Liver (tissue), 9 donors: ENCODE data around the gene FOXL2NB. TPM values are rescaled to one million over a fixed set of nuclear protein-coding genes. Genes with fewer than 3 reads are reported as not detected.

ENCODE experiments used
- DNase-seq: peaks from one replicate; pipeline ENCODE4 v3.0.0-alpha.2; 2017; ENCODE audit warnings: low spot score
- H3K27ac ChIP-seq, 2 donors: one replicate each; pipeline ENCODE4 v1.7.0; 2013; ENCODE audit warnings: inconsistent platforms in 2 of 2, low read length in 2 of 2, control low read depth in 1 of 2, low read depth in 1 of 2, mild to moderate bottlenecking in 1 of 2
- H3K27me3 ChIP-seq, 4 donors: one replicate each; pipeline versions ENCODE4 v1.6.1 to v1.7.0; 2013; ENCODE audit warnings: low read length in 3 of 4, inconsistent platforms in 1 of 4, mild to moderate bottlenecking in 1 of 4, moderate library complexity in 1 of 4; ENCODE audit not compliant: control insufficient read depth in 4 of 4, insufficient read depth in 4 of 4
- H3K36me3 ChIP-seq, 4 donors: one replicate each; pipeline versions ENCODE4 v1.6.1 to v1.7.0; 2013; ENCODE audit warnings: low read length in 3 of 4, mild to moderate bottlenecking in 3 of 4, low read depth in 1 of 4, moderate library complexity in 1 of 4; ENCODE audit not compliant: control insufficient read depth in 4 of 4, insufficient read depth in 3 of 4
- H3K4me1 ChIP-seq, 4 donors: one replicate each; pipeline versions ENCODE4 v1.6.1 to v1.7.0; 2013; ENCODE audit warnings: low read length in 3 of 4, mild to moderate bottlenecking in 3 of 4, moderate library complexity in 1 of 4; ENCODE audit not compliant: control insufficient read depth in 4 of 4, insufficient read depth in 4 of 4
- H3K4me3 ChIP-seq, 3 donors: one replicate each; pipeline versions ENCODE4 v1.6.1 to v1.7.0; 2013; ENCODE audit warnings: low read length in 3 of 3, control low read depth in 1 of 3, low read depth in 1 of 3, mild to moderate bottlenecking in 1 of 3
- H3K9ac ChIP-seq, 2 donors: one replicate each; pipeline ENCODE4 v1.7.0; 2013; ENCODE audit warnings: low read length in 2 of 2, mild to moderate bottlenecking in 2 of 2, moderate library complexity in 2 of 2, control low read depth in 1 of 2, low read depth in 1 of 2
- H3K9me3 ChIP-seq, 4 donors: one replicate each; pipeline versions ENCODE4 v1.6.1 to v1.7.0; 2013; ENCODE audit warnings: low read length in 3 of 4; ENCODE audit not compliant: control insufficient read depth in 4 of 4
- CTCF ChIP-seq: fragments of 150-350 bp; IDR thresholded peaks from 2 replicates; pipeline ENCODE4 v1.5.1; 2017; ENCODE audit warnings: improper control_type of control experiment, low read depth, low read length; ENCODE audit not compliant: missing input control
- EGR1 ChIP-seq, 2 donors: IDR thresholded peaks; 2 replicates each; pipeline ENCODE4 v1.6.1; 2016 to 2018; ENCODE audit warnings: antibody characterized with exemption in 2 of 2, low read depth in 2 of 2
- FOXA1 ChIP-seq: IDR thresholded peaks from 2 replicates; pipeline ENCODE4 v1.6.1; 2016; ENCODE audit warnings: antibody characterized with exemption
- FOXA2 ChIP-seq: IDR thresholded peaks from 2 replicates; pipeline ENCODE4 v1.6.1; 2016; ENCODE audit warnings: antibody characterized with exemption
- GABPA ChIP-seq, 2 donors: IDR thresholded peaks in 1 of 2; conservative IDR thresholded peaks in 1 of 2; 2 replicates each; pipeline ENCODE4 v1.6.1; 2016; ENCODE audit warnings: antibody characterized with exemption in 2 of 2, mild to moderate bottlenecking in 1 of 2, moderate library complexity in 1 of 2
- HNF4A ChIP-seq, 2 donors: conservative IDR thresholded peaks; 2 replicates each; pipeline ENCODE4 v1.6.1; 2016; ENCODE audit warnings: antibody characterized with exemption in 2 of 2, mild to moderate bottlenecking in 2 of 2
- HNF4G ChIP-seq: IDR thresholded peaks from 2 replicates; pipeline ENCODE4 v1.6.1; 2016; ENCODE audit warnings: antibody characterized with exemption
- JUND ChIP-seq, 2 donors: IDR thresholded peaks; 2 replicates each; pipeline ENCODE4 v1.6.1; 2016; ENCODE audit warnings: antibody characterized with exemption in 2 of 2
- NR2F2 ChIP-seq: IDR thresholded peaks from 2 replicates; pipeline ENCODE4 v1.6.1; 2016; ENCODE audit warnings: antibody characterized with exemption
- RAD21 ChIP-seq, 2 donors: IDR thresholded peaks; 2 replicates each; pipeline ENCODE4 v1.6.1; 2016; ENCODE audit warnings: antibody characterized with exemption in 2 of 2, mild to moderate bottlenecking in 2 of 2
- RXRA ChIP-seq, 2 donors: IDR thresholded peaks; 2 replicates each; pipeline ENCODE4 v1.6.1; 2017 to 2018; ENCODE audit warnings: antibody characterized with exemption in 2 of 2, mild to moderate bottlenecking in 1 of 2
- SP1 ChIP-seq: IDR thresholded peaks from 2 replicates; pipeline ENCODE4 v1.6.1; 2018; ENCODE audit warnings: antibody characterized with exemption, mild to moderate bottlenecking
- TAF1 ChIP-seq: conservative IDR thresholded peaks from 2 replicates; pipeline ENCODE4 v1.6.1; 2016; ENCODE audit warnings: antibody characterized with exemption, mild to moderate bottlenecking
- YY1 ChIP-seq: IDR thresholded peaks from 2 replicates; pipeline ENCODE4 v1.6.1; 2016; ENCODE audit warnings: antibody characterized with exemption, mild to moderate bottlenecking
- WGBS: extraction: QIAGEN DNeasy Blood & Tissue Kit; methylation state at CpG from one replicate; pipeline ENCODE4 v1.1.7; 2013; 5-methylcytosine and 5-hydroxymethylcytosine counted together
- polyA plus RNA-seq, 2 donors: library from polyadenylated mRNA; stranded (reverse) in 1 of 2; unstranded in 1 of 2; fragments of 200-250 nt in 1 of 2; fragments of >200 nt in 1 of 2; fragmentation: Nextera tagmentation in 1 of 2; extraction: Ambion mirVana in 1 of 2; gene quantifications; one replicate each; pipeline versions ENCODE4 v1.2.1 to v1.2.3, GENCODE V29; 2013 to 2015
- total RNA-seq, 2 donors: library from RNA; depleted of rRNA; stranded (reverse); fragments of >200 nt; gene quantifications; one replicate each; pipeline ENCODE4 v1.2.3, GENCODE V29; 2014
- TF ChIP-seq, protein P1 (sequence below): IDR thresholded peaks from 2 replicates; pipeline ENCODE4 v1.6.1; 2016; ENCODE audit warnings: antibody characterized with exemption
- TF ChIP-seq, protein P2 (sequence below): IDR thresholded peaks from 2 replicates; pipeline ENCODE4 v1.6.1; 2016; ENCODE audit warnings: antibody characterized with exemption
- TF ChIP-seq, protein P3 (sequence below): IDR thresholded peaks from 2 replicates; pipeline ENCODE4 v1.6.1; 2016; ENCODE audit warnings: antibody characterized with exemption, mild to moderate bottlenecking
- TF ChIP-seq, protein P4 (sequence below): IDR thresholded peaks from 2 replicates; pipeline ENCODE4 v1.6.1; 2016; ENCODE audit warnings: antibody characterized with exemption
- donor health status: healthy.
- donor health status: healthy.
- donor health status: healthy.
- donor health status: healthy.
- donor health status: healthy.

FOXL2NB gene
- total and polyA plus RNA-seq, 4 donors, result not detected

DNA sequence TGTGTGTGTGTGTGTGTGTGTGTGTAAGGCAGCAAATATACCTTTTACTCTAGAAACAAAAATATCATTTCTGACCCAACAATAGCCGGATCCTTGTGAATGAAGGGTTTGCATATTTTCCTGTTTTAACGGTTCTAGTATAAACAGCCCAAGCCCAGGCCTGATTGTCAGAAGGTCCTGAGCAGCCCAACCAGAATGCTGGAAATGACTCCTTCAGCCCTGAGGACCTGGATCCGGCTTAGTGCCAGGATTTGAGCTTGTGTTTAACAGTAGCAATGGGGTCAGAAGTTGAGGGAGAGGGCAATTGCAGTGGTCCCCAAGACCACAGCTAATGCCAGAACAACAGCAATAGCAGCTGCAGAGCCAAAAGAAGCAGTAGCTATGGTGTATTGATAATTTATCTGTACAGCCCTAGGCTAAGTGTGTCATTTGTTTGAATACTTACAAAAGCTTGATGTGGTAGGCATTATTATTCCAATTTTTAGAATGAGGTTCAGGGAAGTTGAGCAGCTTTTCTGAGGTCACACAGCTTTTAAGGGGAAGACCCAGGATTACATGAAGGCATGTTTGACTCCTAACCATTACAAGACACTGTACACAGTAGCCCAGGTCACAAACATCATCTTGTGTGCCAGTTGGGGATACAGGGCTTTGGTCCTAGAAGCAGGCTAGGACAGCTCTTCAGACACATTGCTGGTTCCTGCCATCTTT is 12.9 kb upstream of the FOXL2NB start:
- H3K4me1 ChIP-seq, result peaks cover 13 to 29% (median 18%) of the 10 kb centered on the region in 4 donors
- peaks cover 3 to 15% (median 5%) of the 10 kb centered on the region in 4 donors for H3K27me3 ChIP-seq
- no peak overlapping the region for H3K9ac ChIP-seq
- 88% methylated on average over 3 of the region's 3 CpGs for WGBS
- H3K4me3 ChIP-seq, result no peak overlapping the region
- no peak overlapping the region for H3K27ac ChIP-seq
- no peaks in the 10 kb centered on the region for H3K36me3 ChIP-seq
- no peak for DNase-seq
- no peaks in the 10 kb centered on the region for H3K9me3 ChIP-seq
- TF ChIP-seq CTCF, result no peak
- TF ChIP-seq FOXA2, result no peak
- no peak for TF ChIP-seq NR2F2
- no peak for TF ChIP-seq HNF4A (conservative IDR thresholded peaks at IDR 0.05)
- no peak for TF ChIP-seq FOXA1
- TF ChIP-seq TAF1, result no peak
- TF ChIP-seq SP1, result no peak
- TF ChIP-seq, protein P1, sequence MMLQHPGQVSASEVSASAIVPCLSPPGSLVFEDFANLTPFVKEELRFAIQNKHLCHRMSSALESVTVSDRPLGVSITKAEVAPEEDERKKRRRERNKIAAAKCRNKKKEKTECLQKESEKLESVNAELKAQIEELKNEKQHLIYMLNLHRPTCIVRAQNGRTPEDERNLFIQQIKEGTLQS, result no peak
- TF ChIP-seq, protein P2, sequence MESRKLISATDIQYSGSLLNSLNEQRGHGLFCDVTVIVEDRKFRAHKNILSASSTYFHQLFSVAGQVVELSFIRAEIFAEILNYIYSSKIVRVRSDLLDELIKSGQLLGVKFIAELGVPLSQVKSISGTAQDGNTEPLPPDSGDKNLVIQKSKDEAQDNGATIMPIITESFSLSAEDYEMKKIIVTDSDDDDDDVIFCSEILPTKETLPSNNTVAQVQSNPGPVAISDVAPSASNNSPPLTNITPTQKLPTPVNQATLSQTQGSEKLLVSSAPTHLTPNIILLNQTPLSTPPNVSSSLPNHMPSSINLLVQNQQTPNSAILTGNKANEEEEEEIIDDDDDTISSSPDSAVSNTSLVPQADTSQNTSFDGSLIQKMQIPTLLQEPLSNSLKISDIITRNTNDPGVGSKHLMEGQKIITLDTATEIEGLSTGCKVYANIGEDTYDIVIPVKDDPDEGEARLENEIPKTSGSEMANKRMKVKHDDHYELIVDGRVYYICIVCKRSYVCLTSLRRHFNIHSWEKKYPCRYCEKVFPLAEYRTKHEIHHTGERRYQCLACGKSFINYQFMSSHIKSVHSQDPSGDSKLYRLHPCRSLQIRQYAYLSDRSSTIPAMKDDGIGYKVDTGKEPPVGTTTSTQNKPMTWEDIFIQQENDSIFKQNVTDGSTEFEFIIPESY, result no peak
- TF ChIP-seq, protein P3, sequence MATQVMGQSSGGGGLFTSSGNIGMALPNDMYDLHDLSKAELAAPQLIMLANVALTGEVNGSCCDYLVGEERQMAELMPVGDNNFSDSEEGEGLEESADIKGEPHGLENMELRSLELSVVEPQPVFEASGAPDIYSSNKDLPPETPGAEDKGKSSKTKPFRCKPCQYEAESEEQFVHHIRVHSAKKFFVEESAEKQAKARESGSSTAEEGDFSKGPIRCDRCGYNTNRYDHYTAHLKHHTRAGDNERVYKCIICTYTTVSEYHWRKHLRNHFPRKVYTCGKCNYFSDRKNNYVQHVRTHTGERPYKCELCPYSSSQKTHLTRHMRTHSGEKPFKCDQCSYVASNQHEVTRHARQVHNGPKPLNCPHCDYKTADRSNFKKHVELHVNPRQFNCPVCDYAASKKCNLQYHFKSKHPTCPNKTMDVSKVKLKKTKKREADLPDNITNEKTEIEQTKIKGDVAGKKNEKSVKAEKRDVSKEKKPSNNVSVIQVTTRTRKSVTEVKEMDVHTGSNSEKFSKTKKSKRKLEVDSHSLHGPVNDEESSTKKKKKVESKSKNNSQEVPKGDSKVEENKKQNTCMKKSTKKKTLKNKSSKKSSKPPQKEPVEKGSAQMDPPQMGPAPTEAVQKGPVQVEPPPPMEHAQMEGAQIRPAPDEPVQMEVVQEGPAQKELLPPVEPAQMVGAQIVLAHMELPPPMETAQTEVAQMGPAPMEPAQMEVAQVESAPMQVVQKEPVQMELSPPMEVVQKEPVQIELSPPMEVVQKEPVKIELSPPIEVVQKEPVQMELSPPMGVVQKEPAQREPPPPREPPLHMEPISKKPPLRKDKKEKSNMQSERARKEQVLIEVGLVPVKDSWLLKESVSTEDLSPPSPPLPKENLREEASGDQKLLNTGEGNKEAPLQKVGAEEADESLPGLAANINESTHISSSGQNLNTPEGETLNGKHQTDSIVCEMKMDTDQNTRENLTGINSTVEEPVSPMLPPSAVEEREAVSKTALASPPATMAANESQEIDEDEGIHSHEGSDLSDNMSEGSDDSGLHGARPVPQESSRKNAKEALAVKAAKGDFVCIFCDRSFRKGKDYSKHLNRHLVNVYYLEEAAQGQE, result no peak
- TF ChIP-seq JUND (IDR thresholded peaks at IDR 0.05), result no peak
- TF ChIP-seq GABPA (IDR thresholded peaks at IDR 0.05 in 1 of 2, conservative IDR thresholded peaks at IDR 0.05 in 1 of 2), result no peak
- no peak for TF ChIP-seq RAD21 (IDR thresholded peaks at IDR 0.05)
- no peak for TF ChIP-seq RXRA (IDR thresholded peaks at IDR 0.05)
- no peak for TF ChIP-seq YY1
- TF ChIP-seq EGR1 (IDR thresholded peaks at IDR 0.05; ENCODE audit: low read depth in 2 of 2), result no peak
- TF ChIP-seq HNF4G, result no peak
- TF ChIP-seq, protein P4, sequence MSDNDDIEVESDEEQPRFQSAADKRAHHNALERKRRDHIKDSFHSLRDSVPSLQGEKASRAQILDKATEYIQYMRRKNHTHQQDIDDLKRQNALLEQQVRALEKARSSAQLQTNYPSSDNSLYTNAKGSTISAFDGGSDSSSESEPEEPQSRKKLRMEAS, result no peak
